Upper lobe of left lung (tissue), 6 donors: ENCODE measurements around the gene DOK5. TPM values are rescaled to one million over a fixed set of nuclear protein-coding genes. Genes with fewer than 3 reads are reported as not detected.

Experiments used
- ATAC-seq, 2 donors: fragments of 200-7000 bp; cut with Tn5 transposase; one replicate each; pipeline ENCODE4 v1.9.1; 2022; ENCODE audit warnings: mild to moderate bottlenecking in 2 of 2, moderate library complexity in 2 of 2; ENCODE audit not compliant: low FRiP score in 2 of 2
- DNase-seq, 2 donors: peaks; one replicate each; pipeline ENCODE4 v3.0.0-alpha.2; 2019 to 2020
- H3K27ac ChIP-seq, 4 donors: fragments of 200-600 bp; sonication (generic); one replicate each; pipeline ENCODE4 v1.5.1; 2016 to 2019
- H3K27me3 ChIP-seq, 4 donors: fragments of 200-600 bp; sonication (generic); one replicate each; pipeline ENCODE4 v1.5.1; 2017 to 2019
- H3K36me3 ChIP-seq, 4 donors: fragments of 200-600 bp; sonication (generic); one replicate each; pipeline ENCODE4 v1.5.1; 2016 to 2019
- H3K4me1 ChIP-seq, 4 donors: fragments of 200-600 bp; sonication (generic); one replicate each; pipeline ENCODE4 v1.5.1; 2018 to 2019
- H3K4me3 ChIP-seq, 4 donors: fragments of 200-600 bp; sonication (generic); one replicate each; pipeline ENCODE4 v1.5.1; 2017 to 2019; ENCODE audit warnings: mild to moderate bottlenecking in 2 of 4, moderate library complexity in 1 of 4
- H3K9me3 ChIP-seq, 4 donors: fragments of 200-600 bp; sonication (generic); one replicate each; pipeline ENCODE4 v1.5.1; 2018 to 2019
- CTCF ChIP-seq, 6 experiments: fragments of 450-650 bp in 4 of 6; fragments of 200-600 bp in 2 of 6; sonication (generic) in 2 of 6; IDR thresholded peaks; one replicate each; pipeline ENCODE4 v1.5.1; 2016 to 2019; ENCODE audit warnings: antibody characterized with exemption in 6 of 6
- EP300 ChIP-seq, 4 donors: sonication (generic); formaldehyde crosslinking; IDR thresholded peaks; one replicate each; pipeline ENCODE4 v1.5.1; 2017; ENCODE audit warnings: antibody characterized with exemption in 4 of 4, control low read depth in 2 of 4
- POLR2A ChIP-seq, 4 donors: fragments of 450-650 bp; IDR thresholded peaks; one replicate each; pipeline ENCODE4 v1.5.1; 2016 to 2017; ENCODE audit warnings: antibody characterized with exemption in 4 of 4, mild to moderate bottlenecking in 2 of 4
- POLR2AphosphoS5 ChIP-seq, 2 donors: sonication (generic); formaldehyde crosslinking; IDR thresholded peaks; one replicate each; pipeline ENCODE4 v1.5.1; 2017; ENCODE audit warnings: antibody characterized with exemption in 2 of 2
- WGBS, 2 donors: methylation state at CpG; one replicate each; pipeline ENCODE4 v1.1.5; 2017 to 2018; 5-methylcytosine and 5-hydroxymethylcytosine counted together
- total RNA-seq, 6 donors: library from RNA; depleted of rRNA in 4 of 6; stranded (reverse); fragments of >200 nt in 4 of 6; gene quantifications; one replicate each; pipeline versions ENCODE4 v1.1.0 to v1.2.1, GENCODE V29; 2016 to 2021
- donor health status: DM: no; HTN: no; CAD: no; lungs with moderate emphysema.
- donor health status: DM: no; HTN: yes; CAD: no; lungs with severe emphysema.

The DOK5 gene
- total RNA-seq, 6 donors from 2014 or later: 0.37 to 1.0 TPM; not detected in 4

GRCh38 chr20:54515793-54516628 is 40.6 kb downstream of the DOK5 start:
- H3K36me3 ChIP-seq: no peaks in the 10 kb centered on the region
- H3K4me1 ChIP-seq: no peaks in the 10 kb centered on the region
- H3K27me3 ChIP-seq: no peaks in the 10 kb centered on the region
- no peak overlapping the region for H3K27ac ChIP-seq
- peaks cover 0 to 4% (median 0%) of the 10 kb centered on the region in 4 donors for H3K9me3 ChIP-seq
- DNase-seq (no peak), ATAC-seq (no peak)
- no peak overlapping the region for H3K4me3 ChIP-seq
- 79 to 80% methylated on average over 6 of the region's 6 CpGs for WGBS, 2 donors
- no peak for TF ChIP-seq CTCF (IDR thresholded peaks at IDR 0.05)
- no peak for TF ChIP-seq EP300 (IDR thresholded peaks at IDR 0.05)
- TF ChIP-seq POLR2A (IDR thresholded peaks at IDR 0.05): no peak
- no peak for TF ChIP-seq POLR2AphosphoS5 (IDR thresholded peaks at IDR 0.05)

- H3K27ac ChIP-seq: no peak overlapping the region
- 88 to 91% methylated on average over 4 of the region's 4 CpGs for WGBS, 2 donors
- ATAC-seq (no peak), DNase-seq (no peak)
- TF ChIP-seq EP300 (IDR thresholded peaks at IDR 0.05): no peak
- TF ChIP-seq CTCF (IDR thresholded peaks at IDR 0.05): no peak
- TF ChIP-seq POLR2AphosphoS5 (IDR thresholded peaks at IDR 0.05): no peak
- TF ChIP-seq POLR2A (IDR thresholded peaks at IDR 0.05): no peak
- H3K4me3 ChIP-seq: no peak overlapping the region
- no peaks in the 10 kb centered on the region for H3K36me3 ChIP-seq
- H3K4me1 ChIP-seq: no peaks in the 10 kb centered on the region
- H3K9me3 ChIP-seq: peaks cover 0 to 4% (median 0%) of the 10 kb centered on the region in 4 donors
- no peaks in the 10 kb centered on the region for H3K27me3 ChIP-seq
Observed at GRCh38 chr20:54517241-54517975, 42.0 kb downstream of the DOK5 start.

GRCh38 chr20:54524849-54525248 is 49.5 kb downstream of the DOK5 start:
- no peak for DNase-seq
- WGBS, 2 donors: 72 to 89% methylated on average over 3 of the region's 3 CpGs
- Histone ChIP-seq H3K4me3 (no peak overlapping the region), H3K9me3 (no peaks in the 10 kb centered on the region), H3K36me3 (no peaks in the 10 kb centered on the region), H3K4me1 (no peaks in the 10 kb centered on the region), H3K27me3 (no peaks in the 10 kb centered on the region), H3K27ac (no peak overlapping the region)
- TF ChIP-seq POLR2A (IDR thresholded peaks at IDR 0.05) (no peak), POLR2AphosphoS5 (IDR thresholded peaks at IDR 0.05) (no peak), CTCF (IDR thresholded peaks at IDR 0.05) (no peak), EP300 (IDR thresholded peaks at IDR 0.05) (no peak)
- no peak for ATAC-seq

- no peak for DNase-seq
- no peak for ATAC-seq
- H3K36me3 ChIP-seq: no peaks in the 10 kb centered on the region
- H3K27me3 ChIP-seq: no peaks in the 10 kb centered on the region
- no peak overlapping the region for H3K27ac ChIP-seq
- TF ChIP-seq POLR2A (IDR thresholded peaks at IDR 0.05) (no peak), EP300 (IDR thresholded peaks at IDR 0.05) (no peak), POLR2AphosphoS5 (IDR thresholded peaks at IDR 0.05) (no peak), CTCF (IDR thresholded peaks at IDR 0.05) (no peak)
- no peak overlapping the region for H3K4me3 ChIP-seq
- WGBS, 2 donors: 32 to 39% methylated on average over 5 of the region's 5 CpGs
- no peaks in the 10 kb centered on the region for H3K4me1 ChIP-seq
- no peaks in the 10 kb centered on the region for H3K9me3 ChIP-seq
Observed at GRCh38 chr20:54525916-54526590, 50.7 kb downstream of the DOK5 start.
